NCI-H1417 treated with DMSO at 0.1 percent for 48 hours (cell line): ENCODE data around the gene HYPK.

Experiments
- DNase-seq: peaks from one replicate; lab custom pipeline; 2025; lab: John Stamatoyannopoulos, UW

Gene HYPK

DNA sequence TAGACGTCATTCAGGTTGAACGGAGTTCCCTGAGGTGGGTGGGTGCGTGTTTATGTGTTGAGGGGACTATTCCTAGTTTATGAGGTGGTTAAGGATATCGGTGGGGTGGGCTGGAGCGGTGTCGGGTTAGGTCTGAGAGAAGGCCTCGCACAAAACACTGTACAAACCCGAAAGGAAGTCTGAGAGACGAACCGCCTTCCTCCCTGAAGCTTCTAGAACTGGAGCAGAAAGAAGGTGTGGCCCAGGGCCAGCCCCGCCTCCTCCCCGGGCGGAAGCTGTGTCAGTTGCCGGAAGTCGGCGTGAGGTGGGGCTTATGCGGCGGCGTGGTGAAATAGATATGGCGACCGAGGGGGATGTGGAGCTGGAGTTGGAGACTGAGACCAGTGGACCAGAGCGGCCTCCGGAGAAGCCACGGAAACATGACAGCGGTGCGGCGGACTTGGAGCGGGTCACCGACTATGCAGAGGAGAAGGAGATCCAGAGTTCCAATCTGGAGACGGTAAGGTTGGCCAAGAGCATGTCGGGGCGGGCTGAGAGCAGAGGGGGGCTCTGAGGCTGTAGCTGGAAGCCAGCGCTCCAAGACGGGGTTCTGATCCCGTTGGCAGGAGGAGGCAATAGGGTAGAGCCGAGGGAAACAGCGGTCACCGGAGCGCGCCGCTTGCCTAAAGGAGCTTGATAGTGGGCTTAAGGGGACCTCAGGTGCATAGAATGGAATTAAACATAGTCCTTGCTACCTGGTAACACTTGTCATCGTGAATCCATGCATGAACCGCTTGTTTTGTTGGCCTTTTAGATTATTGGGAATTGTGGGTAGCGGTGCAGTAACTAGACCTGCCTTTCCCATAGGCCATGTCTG, at the start of gene HYPK:
TSS of gene HYPK (plus strand) at position 314 of the 856 bp plus-strand sequence. CDS start at position 338, 24 bp downstream.
- no peak for DNase-seq

- DNase-seq, result no peak
Observed at GRCh38 chr15:43751885-43752284, 48.5 kb upstream of the HYPK start.

DNA sequence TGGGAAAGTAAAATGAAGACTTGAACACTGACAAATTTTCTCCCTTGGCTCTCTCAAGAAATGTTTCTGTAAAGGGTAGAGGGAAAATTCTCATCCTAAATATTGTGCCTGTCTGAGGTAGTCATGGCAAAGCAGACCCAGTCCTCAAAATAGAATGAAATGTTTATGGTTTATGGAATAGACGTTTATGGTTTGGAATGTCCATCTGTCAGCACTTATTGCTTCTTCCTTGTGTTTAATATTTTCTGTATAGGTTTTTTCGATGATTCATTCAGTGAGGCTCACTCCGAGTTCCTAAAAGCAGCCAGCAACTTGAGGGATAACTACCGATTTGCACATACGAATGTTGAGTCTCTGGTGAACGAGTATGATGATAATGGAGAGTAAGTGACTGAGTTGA, 37.6 kb upstream of the HYPK start:
- no peak for DNase-seq

DNA sequence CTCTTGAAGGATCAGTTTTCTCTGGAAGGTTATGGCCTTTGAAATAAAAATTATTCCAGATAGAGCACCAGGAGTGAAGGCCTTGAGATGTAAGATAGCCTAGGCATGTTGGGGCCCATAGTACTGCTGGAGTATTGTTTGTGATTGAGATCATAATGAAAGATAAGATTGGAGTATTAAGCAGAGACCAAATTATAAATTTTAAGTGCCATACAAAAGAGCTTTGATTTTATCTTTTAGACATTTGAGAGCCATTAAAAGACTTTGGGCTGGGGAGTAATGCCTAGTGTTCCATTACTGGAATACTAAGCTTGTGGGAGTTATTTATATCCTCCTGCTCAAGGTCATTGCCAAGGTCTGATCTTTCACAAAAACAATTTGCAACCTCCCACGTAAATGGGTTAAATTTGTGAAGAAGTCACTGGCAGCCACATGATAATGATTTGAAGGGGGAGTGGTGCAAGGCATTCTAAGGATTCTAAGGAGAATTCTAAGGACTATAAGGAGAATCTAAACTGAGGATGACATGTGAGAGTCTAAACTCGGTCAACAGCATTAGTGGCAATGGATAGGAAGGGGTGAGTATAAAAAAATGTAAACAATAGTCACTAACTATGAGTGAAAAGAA, 36.5 kb upstream of the HYPK start:
- DNase-seq, result no peak

- DNase-seq, result no peak
Observed at GRCh38 chr15:43769584-43770228, 30.7 kb upstream of the HYPK start.

DNA sequence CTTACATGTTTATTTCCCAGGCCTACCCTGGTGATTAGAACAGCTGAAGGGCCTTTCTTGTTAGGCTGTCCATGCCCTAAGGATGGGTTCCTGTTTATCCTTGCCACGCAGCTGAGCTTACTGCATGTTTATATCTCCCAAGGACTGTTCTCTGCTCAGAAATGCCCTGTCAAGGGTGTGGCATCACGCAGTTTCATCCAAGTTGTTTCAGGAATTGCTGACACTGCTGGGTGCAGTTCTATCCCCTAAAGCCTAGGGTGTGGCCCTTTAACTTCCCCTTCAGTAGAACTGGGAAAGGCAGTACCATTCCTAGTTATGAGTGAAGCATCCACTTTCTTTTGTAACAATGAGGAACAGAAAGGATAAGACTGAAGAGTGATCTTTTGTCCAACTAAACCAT, 28.6 kb upstream of the HYPK start:
- no peak for DNase-seq

DNA sequence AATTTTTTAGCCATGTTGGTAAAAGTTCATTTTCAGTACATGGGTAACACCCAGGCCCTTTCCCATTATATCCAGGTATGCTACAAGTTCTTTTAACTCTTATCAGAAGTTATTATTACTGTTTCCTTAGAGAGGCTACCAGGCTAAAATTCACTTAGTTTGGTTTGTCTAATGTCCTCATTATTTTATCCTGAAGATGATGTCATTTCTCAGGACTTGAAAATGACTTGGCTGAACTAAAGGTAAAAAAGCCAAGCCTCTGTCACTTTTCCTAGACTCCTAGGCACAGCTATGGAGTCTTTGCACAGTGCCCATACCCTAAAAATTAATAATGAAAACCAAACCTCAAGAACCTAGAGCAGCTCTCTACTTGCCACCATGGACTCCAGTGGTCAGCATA, 27.8 kb upstream of the HYPK start:
- DNase-seq, result no peak

DNA sequence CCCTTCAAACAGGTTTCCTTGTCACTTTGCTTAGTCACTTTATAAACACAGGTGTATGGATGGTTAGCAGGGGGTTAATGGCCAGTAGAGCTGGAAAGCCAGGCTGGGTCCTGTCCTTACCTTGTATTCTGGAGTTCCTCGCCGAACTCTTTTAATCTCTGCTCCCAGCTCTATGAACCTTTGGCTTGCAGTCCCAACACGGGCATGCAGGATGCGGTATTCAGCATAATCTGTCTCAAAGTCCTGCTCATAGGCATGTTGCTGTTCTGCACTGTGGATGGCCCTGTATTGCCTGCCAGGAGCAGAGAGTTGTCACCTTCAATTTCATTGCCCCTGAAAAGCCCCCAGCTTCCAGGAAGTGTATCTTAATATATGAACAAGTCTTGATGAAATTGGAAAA, 26.3 kb upstream of the HYPK start:
- DNase-seq, result no peak

- no peak for DNase-seq
Observed at GRCh38 chr15:43775411-43775965, 24.9 kb upstream of the HYPK start.

DNA sequence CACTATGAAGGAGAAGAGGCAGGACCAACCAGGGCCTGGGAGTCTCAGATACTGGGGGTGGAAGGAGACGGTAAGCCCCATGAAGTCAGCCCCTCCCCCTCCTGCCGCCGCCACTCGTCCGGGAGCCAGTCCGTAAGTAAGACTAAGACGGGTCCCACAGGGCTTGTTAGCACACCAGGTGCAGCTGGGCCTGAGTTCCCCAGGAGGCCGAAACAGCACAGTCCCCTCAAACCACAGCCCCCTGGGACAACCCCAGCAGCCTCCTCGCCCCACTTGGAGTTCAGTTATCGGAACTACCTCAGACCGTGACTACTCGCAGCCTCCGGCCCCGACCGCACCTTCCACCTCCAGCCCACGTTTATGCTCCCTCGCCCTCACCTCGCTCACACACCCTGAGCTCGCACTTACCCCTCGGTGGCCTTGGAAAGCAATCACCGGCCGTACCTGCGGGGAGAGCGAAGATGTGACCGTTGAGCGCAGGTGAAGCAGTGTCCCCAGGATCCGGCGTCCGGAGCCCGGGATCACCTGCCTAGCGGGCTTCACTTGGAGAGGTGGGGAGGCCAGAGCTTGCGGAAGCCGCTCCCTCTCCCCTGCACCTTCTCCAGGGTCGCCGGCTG, 24.2 kb upstream of the HYPK start:
- DNase-seq, result no peak

GRCh38 chr15:43776718-43777266, 23.6 kb upstream of the HYPK start, which contains the start of gene ELL3:
Gene ELL3 (minus strand): TSS chr15:43776966. CDS start chr15:43776901, 65 bp downstream.
- DNase-seq, result no peak

GRCh38 chr15:43777267-43777914, 23.0 kb upstream of the HYPK start:
- DNase-seq, result no peak

DNA sequence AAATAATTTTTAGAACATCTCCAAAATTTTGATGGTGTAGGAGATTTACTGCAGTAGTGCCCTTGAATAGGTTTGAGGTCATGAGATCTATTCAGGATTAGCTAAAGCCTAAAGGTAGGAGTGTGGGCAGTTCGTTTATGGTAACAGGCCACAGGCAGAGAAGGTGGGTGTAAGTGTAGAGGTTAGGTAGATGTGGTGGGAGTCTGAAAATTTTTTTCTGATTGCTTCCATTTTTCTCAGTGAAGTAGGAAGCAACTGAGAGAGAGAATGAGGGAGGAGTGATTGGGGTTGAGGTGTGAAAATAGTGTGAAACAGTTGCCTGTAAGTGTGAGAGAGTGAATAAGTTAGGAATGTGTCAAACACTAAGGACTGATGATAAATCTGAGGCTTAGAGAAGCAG, 21.4 kb upstream of the HYPK start:
- DNase-seq, result no peak

GRCh38 chr15:43789409-43789808, 11.0 kb upstream of the HYPK start:
- DNase-seq, result no peak

DNA sequence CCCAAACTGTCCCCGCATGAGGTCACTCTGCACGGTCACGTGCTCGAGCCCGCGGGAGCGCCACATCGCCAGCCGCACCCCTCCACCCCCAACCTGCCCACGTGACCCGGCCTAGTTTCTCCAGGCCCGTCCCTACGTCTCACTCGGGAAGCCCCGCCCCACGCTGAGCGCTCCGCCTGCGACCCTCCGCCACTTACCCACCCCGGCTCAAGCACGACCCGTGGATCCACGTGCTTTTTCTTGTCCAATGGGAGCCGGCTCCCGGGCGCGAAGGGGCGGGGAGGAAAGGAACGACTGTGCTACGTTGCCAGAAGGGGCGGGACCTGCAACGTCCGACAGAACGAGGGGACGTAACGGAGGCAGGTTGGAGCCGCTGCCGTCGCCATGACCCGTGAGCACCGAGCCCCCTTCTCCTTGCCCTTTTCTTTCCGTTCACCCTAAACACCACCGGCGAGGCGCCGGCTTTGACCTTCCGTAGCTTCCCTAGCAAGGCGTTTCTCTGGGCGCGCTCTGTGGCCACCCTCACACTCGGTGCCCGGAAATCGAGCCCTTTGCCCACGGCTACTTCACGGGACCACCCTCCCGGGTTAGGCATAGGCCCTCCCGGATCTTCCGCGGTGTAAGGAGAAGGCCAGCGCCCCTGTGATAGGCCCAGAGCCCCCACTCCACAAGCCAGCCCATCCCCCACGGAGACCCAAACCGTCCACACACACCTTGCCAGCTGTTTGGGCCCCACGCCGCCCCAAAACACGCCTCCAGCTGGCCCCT, 8.2 kb upstream of the HYPK start, which contains the start of gene SERF2:
TSS of gene SERF2 (plus strand) at position 328 of the 768 bp plus-strand sequence. CDS start at position 385, 57 bp downstream.
- DNase-seq, result peak; percentile 68

DNA sequence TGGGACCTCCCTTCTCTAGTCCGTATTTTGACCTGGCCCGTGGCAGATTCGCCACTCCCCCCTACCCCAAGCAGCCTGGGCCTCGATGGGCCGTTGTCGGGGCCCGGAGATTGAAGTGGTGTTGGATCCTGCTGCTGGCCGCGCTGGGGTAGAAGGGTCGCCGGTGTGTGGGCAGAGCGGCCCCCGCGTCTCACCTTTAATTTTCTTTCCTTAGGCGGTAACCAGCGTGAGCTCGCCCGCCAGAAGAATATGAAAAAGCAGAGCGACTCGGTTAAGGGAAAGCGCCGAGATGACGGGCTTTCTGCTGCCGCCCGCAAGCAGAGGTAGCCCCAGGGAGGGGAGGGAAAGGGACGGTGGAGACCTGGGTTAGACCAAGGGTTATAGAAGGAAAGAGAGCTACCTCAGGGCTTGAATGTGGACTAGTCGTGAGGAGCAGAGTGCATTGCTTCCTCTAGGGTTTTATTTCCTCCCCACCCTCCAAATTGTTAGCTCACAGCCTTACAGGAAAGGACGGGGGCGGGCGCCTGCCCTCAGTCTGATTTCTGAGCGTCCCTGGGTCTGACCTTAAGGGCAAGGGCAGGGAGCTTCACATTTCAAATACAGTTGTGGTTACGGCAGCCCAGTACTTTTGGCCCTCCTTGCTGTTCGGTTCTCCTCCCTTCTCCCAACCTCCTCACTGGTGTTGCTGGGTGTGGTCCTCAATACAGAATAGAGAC, 7.5 kb upstream of the HYPK start:
- no peak for DNase-seq

DNA sequence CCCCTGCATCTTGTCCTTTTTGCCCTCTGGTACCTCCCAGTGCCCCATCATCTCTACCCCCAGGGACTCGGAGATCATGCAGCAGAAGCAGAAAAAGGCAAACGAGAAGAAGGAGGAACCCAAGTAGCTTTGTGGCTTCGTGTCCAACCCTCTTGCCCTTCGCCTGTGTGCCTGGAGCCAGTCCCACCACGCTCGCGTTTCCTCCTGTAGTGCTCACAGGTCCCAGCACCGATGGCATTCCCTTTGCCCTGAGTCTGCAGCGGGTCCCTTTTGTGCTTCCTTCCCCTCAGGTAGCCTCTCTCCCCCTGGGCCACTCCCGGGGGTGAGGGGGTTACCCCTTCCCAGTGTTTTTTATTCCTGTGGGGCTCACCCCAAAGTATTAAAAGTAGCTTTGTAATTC, 6.8 kb upstream of the HYPK start:
- DNase-seq, result no peak

DNA sequence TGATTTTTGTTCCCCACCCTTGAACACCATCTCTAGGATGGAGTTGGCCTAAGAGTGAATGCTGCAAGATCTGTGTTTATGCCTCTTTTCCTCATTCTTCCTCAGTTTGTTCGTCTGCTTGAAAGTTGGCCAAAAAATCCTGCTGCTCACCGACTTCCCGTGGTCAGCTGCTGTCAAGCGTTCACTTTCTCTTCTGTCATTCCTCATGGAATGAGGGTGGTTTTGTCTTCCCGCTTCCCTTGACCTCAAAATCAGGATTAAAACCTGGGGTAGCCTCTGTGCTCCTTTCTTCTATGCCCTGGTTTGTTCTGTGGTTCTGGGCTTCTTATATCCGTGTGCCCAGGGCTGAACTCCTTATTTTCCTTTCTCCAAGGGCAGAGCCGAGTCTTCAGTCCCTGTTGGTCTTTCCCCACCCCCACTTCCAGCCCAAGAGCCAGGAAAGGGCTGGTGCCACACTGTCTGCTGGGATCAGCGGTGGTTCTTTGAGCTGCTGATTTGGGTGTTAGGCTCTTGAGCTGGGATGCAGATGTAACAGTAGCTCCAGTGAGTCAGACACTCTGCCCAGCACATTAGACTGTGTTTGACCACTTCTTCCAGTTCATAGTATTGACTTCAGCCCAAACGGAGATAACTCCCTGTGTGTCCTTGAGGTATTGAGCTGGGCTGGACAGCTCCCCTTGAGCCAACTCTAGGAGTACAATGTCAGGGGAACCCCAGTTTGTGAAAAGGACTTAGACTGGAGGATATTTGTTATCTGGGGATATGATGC, 5.9 kb upstream of the HYPK start:
- no peak for DNase-seq

DNA sequence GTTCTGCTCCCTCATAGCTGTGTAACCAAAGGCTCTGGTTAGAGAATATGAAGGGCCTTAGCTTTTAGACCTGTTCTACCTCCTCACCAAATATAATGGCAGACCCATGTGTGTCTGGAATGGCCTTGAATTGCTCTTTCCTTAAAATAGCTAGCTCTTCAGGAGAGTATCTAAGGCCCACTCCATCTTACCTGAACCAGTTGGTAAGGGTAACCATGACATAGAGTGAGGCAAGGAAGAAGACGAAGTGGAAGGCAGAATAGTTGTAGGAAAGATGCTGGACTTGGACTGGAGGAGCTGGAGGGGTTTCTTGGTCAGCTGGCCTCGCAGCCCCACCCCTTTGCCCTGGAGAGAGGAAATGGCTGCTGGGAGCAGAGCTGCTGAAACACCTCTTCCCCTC, 5.2 kb upstream of the HYPK start:
- DNase-seq, result no peak
